ENCODE measurements around the gene BST2. TPM values are rescaled to one million over a fixed set of nuclear protein-coding genes. Genes with fewer than 3 reads are reported as not detected.

BST2 gene
- total RNA-seq, 1 experiment from 2014 or later = 22.8 TPM

GRCh38 chr19:17419621-17420474 is 14.4 kb upstream of the BST2 start, which contains the start of gene MVB12A (continued):
- TF ChIP-seq ZNF138 (CRISPR knock-in tag; conservative IDR thresholded peaks at IDR 0.05) (no peak), GABPB1 (CRISPR knock-in tag; IDR thresholded peaks at IDR 0.05) (peak; percentile 78), TCF7 (CRISPR knock-in tag; IDR thresholded peaks at IDR 0.05; ENCODE audit: low read depth) (no peak), FOXP4 (CRISPR knock-in tag; IDR thresholded peaks at IDR 0.05) (no peak), NFATC4 (CRISPR knock-in tag; IDR thresholded peaks at IDR 0.05) (no peak), TEAD1 (CRISPR knock-in tag; IDR thresholded peaks at IDR 0.05) (peak; percentile 59; the same call in 1 of the 2 replicates), CREM (CRISPR knock-in tag; IDR thresholded peaks at IDR 0.05) (0 out of 2 replicates have a peak, but pooled peaks have one; percentile 27), SP1 (CRISPR knock-in tag; conservative IDR thresholded peaks at IDR 0.05) (peak; percentile 94), ZNF263 (CRISPR knock-in tag; IDR thresholded peaks at IDR 0.05; ENCODE audit: low read depth) (no peak), ZNF671 (CRISPR knock-in tag; IDR thresholded peaks at IDR 0.05) (no peak), PREB (CRISPR knock-in tag; IDR thresholded peaks at IDR 0.05; ENCODE audit: borderline replicate concordance) (no peak), ZNF512 (CRISPR knock-in tag; IDR thresholded peaks at IDR 0.05; ENCODE audit: borderline replicate concordance) (no peak), TEAD4 (CRISPR knock-in tag; IDR thresholded peaks at IDR 0.05) (no peak), GRHL2 (CRISPR knock-in tag; IDR thresholded peaks at IDR 0.05; ENCODE audit: insufficient replicate concordance, severe bottlenecking) (no peak), ZNF281 (CRISPR knock-in tag; IDR thresholded peaks at IDR 0.05) (no peak), IRF2 (CRISPR knock-in tag; IDR thresholded peaks at IDR 0.05; ENCODE audit: borderline replicate concordance, low read depth) (no peak)
- TF ChIP-seq, protein P1, sequence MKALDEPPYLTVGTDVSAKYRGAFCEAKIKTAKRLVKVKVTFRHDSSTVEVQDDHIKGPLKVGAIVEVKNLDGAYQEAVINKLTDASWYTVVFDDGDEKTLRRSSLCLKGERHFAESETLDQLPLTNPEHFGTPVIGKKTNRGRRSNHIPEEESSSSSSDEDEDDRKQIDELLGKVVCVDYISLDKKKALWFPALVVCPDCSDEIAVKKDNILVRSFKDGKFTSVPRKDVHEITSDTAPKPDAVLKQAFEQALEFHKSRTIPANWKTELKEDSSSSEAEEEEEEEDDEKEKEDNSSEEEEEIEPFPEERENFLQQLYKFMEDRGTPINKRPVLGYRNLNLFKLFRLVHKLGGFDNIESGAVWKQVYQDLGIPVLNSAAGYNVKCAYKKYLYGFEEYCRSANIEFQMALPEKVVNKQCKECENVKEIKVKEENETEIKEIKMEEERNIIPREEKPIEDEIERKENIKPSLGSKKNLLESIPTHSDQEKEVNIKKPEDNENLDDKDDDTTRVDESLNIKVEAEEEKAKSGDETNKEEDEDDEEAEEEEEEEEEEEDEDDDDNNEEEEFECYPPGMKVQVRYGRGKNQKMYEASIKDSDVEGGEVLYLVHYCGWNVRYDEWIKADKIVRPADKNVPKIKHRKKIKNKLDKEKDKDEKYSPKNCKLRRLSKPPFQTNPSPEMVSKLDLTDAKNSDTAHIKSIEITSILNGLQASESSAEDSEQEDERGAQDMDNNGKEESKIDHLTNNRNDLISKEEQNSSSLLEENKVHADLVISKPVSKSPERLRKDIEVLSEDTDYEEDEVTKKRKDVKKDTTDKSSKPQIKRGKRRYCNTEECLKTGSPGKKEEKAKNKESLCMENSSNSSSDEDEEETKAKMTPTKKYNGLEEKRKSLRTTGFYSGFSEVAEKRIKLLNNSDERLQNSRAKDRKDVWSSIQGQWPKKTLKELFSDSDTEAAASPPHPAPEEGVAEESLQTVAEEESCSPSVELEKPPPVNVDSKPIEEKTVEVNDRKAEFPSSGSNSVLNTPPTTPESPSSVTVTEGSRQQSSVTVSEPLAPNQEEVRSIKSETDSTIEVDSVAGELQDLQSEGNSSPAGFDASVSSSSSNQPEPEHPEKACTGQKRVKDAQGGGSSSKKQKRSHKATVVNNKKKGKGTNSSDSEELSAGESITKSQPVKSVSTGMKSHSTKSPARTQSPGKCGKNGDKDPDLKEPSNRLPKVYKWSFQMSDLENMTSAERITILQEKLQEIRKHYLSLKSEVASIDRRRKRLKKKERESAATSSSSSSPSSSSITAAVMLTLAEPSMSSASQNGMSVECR (CRISPR knock-in tag; IDR thresholded peaks at IDR 0.05; ENCODE audit: borderline replicate concordance) = no peak; the same call in 1 of the 2 replicates
- TF ChIP-seq, protein P2, sequence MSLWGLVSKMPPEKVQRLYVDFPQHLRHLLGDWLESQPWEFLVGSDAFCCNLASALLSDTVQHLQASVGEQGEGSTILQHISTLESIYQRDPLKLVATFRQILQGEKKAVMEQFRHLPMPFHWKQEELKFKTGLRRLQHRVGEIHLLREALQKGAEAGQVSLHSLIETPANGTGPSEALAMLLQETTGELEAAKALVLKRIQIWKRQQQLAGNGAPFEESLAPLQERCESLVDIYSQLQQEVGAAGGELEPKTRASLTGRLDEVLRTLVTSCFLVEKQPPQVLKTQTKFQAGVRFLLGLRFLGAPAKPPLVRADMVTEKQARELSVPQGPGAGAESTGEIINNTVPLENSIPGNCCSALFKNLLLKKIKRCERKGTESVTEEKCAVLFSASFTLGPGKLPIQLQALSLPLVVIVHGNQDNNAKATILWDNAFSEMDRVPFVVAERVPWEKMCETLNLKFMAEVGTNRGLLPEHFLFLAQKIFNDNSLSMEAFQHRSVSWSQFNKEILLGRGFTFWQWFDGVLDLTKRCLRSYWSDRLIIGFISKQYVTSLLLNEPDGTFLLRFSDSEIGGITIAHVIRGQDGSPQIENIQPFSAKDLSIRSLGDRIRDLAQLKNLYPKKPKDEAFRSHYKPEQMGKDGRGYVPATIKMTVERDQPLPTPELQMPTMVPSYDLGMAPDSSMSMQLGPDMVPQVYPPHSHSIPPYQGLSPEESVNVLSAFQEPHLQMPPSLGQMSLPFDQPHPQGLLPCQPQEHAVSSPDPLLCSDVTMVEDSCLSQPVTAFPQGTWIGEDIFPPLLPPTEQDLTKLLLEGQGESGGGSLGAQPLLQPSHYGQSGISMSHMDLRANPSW (CRISPR knock-in tag; conservative IDR thresholded peaks at IDR 0.05; ENCODE audit: low read depth) = no peak
- TF ChIP-seq, protein P3, sequence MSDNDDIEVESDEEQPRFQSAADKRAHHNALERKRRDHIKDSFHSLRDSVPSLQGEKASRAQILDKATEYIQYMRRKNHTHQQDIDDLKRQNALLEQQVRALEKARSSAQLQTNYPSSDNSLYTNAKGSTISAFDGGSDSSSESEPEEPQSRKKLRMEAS (CRISPR knock-in tag; IDR thresholded peaks at IDR 0.05) = peak; percentile 75
- TF ChIP-seq, protein P4, sequence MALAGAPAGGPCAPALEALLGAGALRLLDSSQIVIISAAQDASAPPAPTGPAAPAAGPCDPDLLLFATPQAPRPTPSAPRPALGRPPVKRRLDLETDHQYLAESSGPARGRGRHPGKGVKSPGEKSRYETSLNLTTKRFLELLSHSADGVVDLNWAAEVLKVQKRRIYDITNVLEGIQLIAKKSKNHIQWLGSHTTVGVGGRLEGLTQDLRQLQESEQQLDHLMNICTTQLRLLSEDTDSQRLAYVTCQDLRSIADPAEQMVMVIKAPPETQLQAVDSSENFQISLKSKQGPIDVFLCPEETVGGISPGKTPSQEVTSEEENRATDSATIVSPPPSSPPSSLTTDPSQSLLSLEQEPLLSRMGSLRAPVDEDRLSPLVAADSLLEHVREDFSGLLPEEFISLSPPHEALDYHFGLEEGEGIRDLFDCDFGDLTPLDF (CRISPR knock-in tag; IDR thresholded peaks at IDR 0.05) = no peak
